ENCODE measurements around the gene HELZ. TPM values are rescaled to one million over a fixed set of nuclear protein-coding genes. Genes with fewer than 3 reads are reported as not detected.
"Not testable (repeated sequence)": the region's sequence is repeated elsewhere in the genome, so short reads cannot be mapped to it uniquely, and the experiment has no call there.

Gene HELZ
- total RNA-seq, 1 experiment from 2014 or later: 16.3 TPM

DNA sequence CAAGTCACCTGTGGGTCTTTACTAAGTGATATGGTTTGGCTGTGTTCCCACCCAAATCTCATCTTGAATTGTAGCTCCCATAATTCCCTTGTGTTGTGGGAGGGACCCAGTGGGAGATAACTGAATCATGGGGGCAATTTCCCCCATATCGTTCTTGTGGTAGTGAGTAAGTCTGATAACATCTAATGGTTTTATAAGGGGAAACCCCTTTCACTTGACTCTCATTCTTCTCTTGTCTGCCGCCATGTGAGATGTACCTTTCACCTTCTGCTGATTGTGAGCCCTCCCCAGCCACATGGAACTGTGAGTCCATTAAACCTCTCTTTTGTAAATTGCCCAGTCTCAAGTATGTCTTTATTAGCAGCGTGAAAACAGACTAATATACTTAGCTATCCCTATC lies 48.0 kb downstream of the HELZ start:
- DNase-seq (ENCODE audit: extremely low read depth, low read depth): not testable (repeated sequence)

DNA sequence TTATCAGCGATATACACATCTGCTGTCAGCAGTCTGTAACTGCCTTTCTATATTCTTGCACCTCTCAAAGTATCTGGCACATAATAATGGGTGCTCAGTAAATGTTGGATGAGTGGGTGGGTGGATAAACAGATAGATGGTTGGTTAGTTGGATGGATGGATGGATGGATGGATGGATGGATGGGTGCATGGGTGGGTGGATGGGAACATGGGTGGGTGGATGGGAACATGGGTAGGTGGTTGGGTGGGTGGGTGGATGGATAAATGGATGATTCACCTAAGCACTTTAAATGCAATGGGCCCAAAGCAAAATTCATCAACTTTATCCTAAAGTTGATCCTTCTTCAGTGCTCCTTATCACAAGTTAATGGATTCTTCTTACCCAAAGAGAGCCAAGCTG lies 48.6 kb downstream of the HELZ start:
- DNase-seq (ENCODE audit: extremely low read depth, low read depth): no peak

DNA sequence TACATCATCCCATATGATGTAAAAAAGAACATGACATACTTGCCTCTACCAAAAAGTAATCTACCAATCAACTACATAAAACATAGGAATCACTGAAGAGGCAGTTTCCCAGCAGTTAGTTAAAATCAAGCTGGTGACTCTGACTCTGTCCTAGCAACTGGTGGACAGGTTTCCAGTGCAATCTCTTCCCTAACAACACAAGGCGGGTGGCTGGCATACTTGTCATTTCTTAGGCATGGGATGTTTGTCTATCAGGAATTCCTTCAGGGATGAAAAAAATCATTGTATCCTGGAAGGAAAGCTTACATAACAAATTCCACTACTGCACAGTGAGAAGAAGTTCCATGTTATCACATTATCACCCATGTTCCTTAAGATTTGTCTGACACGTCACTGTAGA lies 50.9 kb downstream of the HELZ start:
- DNase-seq (ENCODE audit: extremely low read depth, low read depth): no peak

DNA sequence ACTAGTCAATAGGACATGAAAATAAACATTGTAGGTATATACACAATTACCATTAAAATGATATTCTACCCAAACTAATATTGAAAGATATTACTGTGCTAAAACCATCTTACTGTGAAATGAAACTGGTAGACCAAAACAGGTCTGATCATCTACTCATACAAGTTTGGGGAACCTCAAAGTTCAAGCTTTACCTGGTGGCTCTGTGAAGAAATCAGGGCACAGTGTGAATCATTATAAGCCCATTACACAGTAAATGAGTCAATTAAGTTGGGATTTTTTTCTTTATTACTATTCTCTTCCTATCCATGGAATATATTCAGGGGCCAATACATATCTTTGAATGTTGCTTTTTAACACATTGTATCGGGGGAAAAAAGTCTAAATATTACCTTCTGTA lies 57.1 kb downstream of the HELZ start:
- DNase-seq (ENCODE audit: extremely low read depth, low read depth): no peak

DNA sequence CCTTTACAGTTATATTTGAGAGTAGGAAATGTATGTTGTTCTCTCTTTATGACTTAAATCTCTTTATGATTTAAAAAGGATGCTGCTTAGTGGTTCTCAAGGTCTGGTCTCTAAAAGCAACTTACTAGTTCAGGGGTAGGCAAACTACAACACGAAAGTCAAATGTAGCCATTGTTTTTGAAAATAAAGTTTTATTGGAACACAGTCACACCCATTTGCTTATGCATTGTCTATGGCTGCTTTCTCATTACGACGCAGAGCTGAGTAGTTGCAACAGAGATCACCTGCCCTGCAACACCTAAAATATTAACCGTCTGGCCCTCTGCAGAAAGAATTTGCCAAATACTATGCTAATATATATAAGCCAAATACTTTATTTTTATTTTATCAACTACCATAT lies 58.2 kb downstream of the HELZ start:
- no peak for DNase-seq (ENCODE audit: extremely low read depth, low read depth)

DNA sequence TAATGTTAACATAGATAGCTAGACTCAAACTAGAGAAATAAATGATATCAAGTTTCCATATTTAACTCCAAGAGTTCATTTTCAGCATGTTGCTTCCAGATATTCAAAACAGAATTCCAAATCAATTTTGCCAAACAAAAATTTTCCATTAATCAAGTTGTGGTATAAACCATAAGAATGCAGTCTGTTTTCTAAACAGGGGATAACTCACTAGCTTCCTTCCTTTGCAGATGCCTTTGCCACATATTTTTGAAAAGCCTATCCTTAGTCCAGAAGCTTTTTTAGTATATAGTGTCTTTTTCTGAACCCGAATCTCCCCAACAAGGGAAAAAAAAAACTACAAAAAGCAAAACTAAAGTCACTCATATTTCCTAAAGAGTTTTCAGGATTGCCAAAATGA lies 61.5 kb downstream of the HELZ start:
- no peak for DNase-seq (ENCODE audit: extremely low read depth, low read depth)

DNA sequence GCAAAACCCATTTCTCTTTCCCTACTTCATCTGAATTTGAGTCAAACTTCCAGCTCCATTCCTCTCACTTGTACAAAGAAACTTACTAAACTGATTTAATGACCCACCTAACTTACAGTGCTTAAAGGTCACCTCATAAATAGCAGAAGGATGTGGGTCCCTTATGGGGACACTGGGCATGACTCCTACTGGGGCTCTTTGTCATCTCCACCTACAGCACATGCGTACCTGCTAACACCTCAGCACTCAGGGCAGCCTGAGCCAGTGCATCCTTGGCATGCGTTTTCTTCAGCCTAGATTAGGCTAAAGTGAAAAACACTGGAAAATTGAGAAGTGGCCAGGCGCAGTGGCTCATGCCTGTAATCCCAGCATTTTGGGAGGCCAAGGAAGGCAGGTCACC lies 63.2 kb downstream of the HELZ start:
- DNase-seq (ENCODE audit: extremely low read depth, low read depth): no peak

DNA sequence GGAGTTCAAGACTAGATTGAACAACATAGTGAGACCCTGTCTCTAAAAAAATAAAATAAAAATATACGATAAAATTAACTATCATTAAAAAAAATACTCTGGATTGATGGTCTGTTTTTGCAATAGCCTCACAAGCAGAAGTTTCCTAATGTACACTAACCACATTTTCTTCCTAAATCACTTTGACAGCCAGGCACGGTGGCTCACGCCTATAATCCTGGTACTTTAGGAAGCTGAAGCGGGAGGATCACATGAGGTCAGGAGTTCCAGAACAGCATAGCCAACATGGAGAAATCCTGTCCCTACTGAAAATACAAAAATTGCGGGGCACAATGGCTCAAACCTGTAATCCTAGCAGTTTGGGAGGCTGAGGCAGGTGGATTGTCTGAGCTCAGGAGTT lies 64.7 kb downstream of the HELZ start:
- DNase-seq (ENCODE audit: extremely low read depth, low read depth): no peak

DNA sequence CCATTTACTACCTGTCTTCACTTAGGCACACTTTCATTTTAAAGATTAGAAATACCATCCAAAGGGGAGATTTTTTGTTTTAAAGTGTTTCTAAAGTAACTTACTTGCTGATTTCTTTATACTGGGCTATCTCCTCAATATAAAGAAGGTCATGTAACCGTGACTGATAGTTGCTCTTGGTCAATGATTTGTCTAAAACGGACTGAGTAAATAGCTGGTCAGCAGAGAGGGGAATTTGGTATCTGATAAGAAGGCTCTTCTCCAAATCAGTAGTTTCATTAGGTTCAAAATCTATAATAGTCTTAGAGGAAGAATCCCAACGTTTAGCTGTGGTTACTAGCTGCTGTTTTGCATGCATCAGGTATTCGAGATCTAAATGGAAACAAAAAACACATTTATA lies 66.4 kb downstream of the HELZ start:
- DNase-seq (ENCODE audit: extremely low read depth, low read depth): no peak

DNA sequence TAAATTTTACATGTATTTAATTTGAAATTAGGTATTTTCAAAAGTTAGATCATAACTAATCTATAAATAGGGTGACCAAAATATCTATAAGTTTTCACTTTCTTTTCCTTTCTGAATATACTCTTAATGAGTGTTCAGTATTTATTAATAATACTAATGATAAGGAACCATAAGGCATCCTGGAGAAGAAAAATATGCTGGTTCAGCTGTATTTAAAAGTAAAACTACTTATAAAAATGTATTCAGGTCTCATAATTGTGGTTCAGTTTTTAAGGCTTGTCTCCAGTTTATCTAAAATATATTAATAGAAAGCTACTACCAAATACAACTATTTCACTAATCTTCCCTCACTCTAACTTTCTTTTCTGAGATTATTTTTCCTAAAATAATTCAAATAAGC lies 67.3 kb downstream of the HELZ start:
- DNase-seq (ENCODE audit: extremely low read depth, low read depth): no peak

DNA sequence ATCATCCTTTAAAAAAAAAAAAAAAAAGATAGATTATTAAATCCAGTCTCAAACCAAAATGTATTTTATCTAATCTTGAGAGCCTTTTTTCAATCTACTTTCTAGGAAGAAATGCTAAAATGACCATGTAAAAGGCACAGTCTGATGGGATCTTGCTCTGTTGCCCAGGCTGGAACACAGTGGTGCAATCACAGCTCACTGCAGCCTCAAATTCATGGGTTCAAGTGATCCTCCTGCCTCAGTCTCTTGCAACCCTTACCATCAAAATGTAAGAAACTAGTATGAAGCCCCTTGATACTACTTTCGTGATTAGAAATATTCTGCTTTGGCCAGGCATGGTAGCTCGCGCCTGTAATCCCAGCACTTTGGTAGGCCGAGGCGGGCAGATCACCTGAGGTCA lies 70.8 kb downstream of the HELZ start:
- no peak for DNase-seq (ENCODE audit: extremely low read depth, low read depth)

DNA sequence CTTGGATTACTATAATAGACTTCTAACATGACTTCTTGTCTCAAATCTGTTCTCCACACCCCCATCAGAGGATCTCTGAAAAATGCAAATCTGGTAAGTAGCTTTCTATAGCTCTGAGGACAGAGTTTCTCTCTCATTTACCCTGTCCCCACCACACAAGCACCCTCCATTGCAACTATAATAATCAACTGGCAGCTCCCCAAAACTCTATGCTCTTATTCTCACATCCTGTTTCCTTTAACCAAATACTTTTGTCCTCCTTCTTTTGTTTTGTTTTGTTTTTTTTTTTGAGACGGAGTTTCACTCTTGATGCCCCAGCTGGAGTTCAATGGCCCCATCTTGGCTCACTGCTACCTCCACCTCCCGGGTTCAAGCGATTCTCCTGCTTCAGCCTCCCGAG lies 73.4 kb downstream of the HELZ start:
- no peak for DNase-seq (ENCODE audit: extremely low read depth, low read depth)

DNA sequence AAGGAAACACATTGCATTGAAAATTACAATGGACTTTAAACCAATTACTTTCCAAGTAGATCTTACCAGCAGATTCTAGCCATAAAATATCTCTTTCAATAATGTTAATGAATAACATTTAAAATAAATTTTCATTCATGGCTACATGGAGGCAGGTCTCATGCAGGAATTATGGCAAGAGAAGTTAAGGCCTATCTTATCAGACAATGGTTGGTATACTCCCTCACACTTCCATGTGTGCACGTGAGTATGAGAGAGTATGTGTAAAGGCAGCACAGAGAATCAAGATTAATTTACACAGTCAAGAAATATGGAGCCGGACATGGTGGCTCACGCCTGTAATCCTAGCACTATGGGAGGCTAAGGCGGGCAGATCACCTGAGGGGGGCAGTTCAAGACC lies 76.5 kb downstream of the HELZ start:
- DNase-seq (ENCODE audit: extremely low read depth, low read depth): no peak

DNA sequence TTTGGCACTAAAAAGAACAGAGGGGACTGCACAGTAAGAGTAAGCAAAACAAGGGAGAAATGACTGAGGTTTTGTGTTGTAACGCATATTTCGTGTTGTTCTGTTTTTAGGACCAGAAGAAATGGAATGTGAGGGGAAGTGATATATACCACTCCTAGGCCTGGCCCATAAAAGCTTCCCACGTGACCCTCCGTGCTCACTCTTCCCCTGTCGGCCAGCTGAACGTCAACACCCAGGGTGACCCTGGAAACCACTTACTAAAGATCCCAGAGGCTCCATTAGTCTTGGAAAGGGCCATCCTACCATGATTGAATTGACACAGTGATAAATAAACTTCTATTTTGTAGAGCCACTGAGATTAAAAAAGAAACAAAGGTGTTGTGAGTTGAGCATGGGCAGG lies 79.8 kb downstream of the HELZ start:
- DNase-seq (ENCODE audit: extremely low read depth, low read depth): no peak

DNA sequence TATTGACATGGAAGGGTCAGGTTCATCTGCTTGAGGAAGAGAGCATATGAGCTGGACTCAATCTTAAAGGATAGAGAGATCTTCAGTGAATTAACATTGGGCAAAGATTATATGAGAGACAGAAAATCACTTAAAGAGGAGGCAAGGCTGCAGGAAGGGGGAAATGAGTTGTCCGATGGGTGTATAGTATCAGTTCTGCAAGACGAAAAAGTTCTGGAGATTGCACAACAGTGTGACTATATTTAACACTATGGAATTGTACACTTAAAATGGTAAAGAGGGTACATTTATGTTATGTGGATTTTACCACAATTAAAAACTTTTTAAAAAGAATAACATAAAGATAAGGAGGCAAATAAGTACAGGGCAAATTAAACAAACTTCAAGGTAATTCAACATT lies 80.7 kb downstream of the HELZ start:
- no peak for DNase-seq (ENCODE audit: extremely low read depth, low read depth)

DNA sequence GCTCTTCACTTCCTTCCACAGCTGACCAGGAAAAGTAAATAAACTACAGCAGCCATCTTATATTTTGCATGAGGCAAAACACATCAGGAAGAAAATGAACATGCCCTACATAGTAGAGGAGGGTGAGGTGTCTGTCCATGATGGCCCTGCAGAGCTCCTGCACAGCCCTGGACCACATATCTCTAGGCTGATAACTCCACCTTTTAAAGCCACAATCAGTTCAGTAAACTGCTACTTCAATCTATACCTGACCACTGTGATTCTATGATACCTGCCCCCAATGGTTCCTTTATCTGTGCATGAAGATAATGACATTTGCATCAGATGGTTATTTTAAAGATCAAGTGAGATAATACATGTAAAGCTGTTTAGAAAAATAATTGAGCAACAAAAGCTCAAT lies 82.2 kb downstream of the HELZ start:
- DNase-seq (ENCODE audit: extremely low read depth, low read depth): no peak

DNA sequence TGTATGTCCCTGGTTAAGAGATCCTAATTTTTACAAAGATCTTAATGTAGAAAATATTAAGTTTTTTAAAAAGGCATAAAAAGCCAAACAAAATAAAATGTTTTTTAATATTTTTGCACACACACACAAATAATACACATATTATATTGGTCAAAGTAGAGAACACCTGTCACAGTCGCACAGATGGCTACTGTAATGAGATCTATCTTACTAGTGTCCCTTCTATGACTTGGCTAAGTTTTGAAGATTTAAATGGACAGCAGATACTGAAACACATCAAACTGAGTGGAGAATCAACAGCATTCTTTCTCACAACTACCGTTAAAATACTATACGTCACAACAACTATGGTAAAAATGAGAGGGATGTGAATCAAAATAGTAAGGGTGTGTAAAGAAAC lies 83.4 kb downstream of the HELZ start:
- no peak for DNase-seq (ENCODE audit: extremely low read depth, low read depth)

DNA sequence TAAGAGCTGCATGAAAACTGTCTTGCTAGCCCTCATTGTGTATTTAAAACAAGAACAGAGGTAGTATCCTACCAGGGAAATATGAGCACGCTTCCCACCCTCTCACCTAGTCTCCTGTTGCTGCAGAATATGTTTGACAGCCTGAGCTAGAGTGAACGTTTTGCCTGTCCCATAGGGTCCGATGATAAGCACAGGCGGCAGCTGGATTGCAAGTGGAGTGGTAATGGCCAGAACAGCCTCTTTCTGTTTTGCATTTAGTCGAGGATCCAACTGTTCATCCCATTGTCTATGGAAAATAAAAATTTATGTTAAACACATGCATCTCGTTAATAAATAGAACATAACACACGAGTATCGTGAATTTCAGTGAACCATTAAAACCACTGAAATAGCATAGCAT lies 84.2 kb downstream of the HELZ start:
- no peak for DNase-seq (ENCODE audit: extremely low read depth, low read depth)

DNA sequence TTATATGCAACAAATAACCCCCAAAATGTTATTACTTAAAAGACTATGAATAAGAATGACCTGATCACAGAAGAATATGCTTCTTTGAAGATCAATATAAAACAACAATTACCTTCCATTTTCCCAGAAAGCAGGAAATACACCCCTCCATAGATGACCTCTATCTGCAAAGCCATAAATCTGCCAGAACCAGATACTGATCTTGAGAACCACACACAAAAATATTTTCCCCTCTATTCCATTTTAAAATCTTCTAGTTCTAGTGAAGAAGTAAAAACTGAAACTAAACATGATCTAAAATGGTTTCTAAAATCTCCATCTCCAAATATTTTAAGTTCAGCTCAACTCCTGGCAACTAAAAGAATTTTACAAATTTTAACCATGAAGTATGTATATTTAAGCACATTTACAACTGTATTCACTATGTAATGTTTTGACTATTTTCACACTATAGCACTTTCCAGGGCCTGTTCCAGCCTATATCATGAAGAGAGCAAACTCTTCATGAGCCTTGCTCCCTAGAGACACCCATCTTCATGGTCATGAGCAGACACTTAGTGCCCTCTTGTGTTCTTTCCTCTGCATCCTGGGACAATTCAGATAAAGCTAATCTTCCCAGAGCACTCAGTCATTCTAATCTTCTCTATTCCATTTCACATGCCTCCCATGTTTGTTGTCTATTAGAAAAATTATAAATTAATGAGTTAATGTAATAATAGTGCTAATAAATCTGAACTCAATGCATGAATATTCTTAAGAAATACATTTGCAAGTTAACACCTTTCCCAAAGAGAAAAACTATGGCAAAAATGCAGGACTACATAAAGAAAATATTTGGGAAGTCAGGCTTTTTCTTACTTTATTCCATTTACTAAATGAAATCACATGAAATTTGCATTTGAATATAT lies 87.0 kb downstream of the HELZ start:
- DNase-seq (ENCODE audit: extremely low read depth, low read depth): peak; percentile 46

DNA sequence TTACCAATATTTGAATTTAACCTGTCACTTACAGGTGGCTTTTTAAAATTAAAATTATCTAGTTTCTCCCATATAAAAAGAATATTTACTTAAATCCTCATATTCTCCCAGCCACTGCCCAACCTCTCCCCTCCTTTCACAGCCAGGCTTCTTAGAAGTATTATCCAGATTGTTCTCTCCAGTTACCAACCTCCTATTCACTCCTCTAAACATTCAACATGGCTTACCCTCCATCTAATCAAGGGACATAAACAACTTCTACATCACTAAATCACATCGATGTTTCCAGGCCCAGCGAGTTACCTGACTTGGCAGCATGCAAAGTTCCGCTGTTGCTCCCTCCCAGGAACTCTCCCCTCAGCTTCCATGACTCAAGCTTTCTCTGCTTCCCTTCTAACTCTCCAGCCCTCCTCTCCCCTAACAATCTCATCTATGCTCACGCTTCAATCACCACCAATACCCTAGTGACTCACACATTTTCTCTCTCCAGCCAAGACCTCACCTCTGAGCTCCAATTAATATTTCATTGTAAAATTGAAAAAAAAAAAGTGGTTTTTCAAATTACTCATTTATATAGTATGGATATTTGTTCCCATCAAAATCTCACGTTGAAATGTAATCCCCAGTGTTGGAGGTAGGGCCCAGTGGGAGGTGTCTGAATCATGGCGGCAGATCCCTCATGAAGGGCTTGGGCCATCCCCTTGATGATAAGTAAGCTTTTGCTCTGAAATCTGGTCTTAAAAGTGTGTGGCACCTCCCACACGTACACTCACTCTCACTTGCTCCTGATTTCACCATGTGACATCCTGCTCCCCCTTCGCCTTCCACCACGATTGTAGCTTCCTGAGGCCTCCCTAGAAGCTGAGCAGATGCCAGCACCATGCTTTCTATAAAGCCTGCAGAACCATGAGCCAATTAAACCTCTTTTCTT lies 88.5 kb downstream of the HELZ start:
- DNase-seq (ENCODE audit: extremely low read depth, low read depth): no peak

DNA sequence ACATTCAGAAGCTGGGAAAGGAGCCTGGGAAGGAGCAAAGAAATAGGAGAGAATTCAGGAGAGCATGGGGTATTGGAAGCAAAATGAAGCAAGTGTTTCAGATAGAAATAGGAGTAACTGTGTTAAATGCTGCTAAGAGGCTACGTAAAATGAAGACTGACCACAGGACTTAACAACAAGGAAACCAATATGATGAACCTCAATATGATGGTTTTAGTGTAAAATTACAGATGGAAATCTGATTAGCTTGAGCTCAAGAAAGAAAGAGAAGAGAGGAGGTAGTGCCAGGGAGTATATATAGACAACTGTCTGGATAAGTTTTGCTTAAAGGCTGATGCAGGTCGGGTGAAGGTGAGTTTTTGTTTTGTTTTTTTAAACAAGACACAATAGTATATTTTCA lies 92.2 kb downstream of the HELZ start:
- DNase-seq (ENCODE audit: extremely low read depth, low read depth): no peak

DNA sequence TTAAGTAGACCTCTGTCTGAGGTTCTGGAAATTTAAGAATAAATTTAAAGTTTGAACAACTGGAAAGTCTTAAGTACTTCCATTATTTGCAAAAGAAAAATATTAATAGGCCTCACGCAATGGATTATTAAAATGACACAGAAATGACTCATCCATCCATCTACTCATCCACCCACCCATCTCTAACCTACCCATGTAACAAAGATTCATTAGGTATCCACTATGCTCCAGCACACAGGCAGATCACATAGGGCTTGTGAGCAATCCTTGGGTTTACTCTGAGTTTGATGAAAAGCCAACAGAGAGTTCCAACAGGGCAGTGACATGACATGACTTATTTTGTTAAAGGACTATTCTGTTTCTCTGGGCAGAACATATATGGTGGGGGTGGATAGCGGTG lies 93.3 kb downstream of the HELZ start:
- DNase-seq (ENCODE audit: extremely low read depth, low read depth): no peak
